ENCODE data around the gene TFPI.
A peak's percentile ranks its signal among the peaks of the same experiment; 100 is the strongest.

The TFPI gene

DNA sequence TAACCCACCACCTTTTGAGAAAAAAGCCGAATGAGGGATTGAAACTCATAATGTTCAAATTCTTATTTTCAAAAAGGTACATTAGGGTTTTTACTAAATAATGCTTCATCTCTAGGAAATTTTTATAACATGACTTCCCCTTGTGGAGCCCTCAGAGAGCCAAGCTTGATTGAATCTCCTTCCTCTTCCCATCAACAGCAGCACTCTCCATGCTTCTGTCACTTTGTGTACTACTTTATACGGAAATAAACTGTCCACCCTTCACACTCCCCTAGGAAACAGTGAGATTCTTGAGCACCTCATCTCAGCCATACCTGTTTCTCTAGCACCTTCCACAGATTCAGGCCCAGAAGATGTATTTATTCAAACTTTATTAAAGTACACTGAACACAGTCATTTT lies 51.8 kb downstream of the TFPI start:
- H3K27ac ChIP-seq: no peak overlapping the region
- H3K27me3 ChIP-seq (ENCODE audit: insufficient read depth, low read depth, severe bottlenecking): no peaks in the 10 kb centered on the region
- H3K9me3 ChIP-seq (ENCODE audit: severe bottlenecking): no peaks in the 10 kb centered on the region
- TF ChIP-seq CTCF (IDR thresholded peaks at IDR 0.05; ENCODE audit: low read depth, low read length): no peak
- no peaks in the 10 kb centered on the region for H3K36me3 ChIP-seq
- DNase-seq: no peak
- H3K4me3 ChIP-seq (ENCODE audit: low read depth, low read length): no peak overlapping the region

DNA sequence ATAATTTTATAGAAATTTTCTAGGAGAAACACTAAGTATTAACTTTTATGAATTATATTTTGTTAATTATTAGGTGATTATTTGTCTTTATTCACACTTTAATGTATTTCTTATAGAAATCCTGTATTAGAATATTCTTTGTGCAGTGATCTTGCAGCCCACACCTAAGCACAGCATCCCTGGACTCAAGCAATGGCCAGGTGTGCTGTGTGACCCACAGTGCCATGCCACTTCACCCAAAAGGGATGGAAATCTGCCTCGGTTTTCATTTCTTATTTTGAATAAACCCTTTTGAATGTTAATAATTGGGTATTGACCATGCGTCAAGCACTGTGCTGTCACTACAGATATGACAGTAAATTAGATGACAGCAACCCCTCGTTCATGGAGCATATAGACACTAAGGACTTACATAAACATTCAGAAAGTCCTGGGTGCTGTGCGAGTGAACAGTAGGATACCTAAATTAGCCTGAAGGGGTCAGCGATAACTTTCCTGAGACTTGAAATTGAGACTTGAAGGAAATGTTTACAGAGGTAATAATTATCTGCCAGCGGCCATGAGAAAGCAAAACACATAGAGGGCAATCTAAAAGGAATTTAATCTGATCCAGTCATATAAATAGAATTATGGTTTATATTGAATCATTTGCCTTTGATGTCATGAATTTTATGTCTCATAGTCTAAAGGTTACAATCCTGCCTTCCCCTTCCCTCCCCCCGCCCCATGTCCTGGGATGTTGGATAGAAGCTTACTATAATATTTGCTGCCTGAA lies 53.5 kb downstream of the TFPI start:
- Histone ChIP-seq H3K4me3 (ENCODE audit: low read depth, low read length) (no peak overlapping the region), H3K27ac (no peak overlapping the region), H3K9me3 (ENCODE audit: severe bottlenecking) (no peaks in the 10 kb centered on the region), H3K27me3 (ENCODE audit: insufficient read depth, low read depth, severe bottlenecking) (no peaks in the 10 kb centered on the region), H3K36me3 (no peaks in the 10 kb centered on the region)
- TF ChIP-seq CTCF (IDR thresholded peaks at IDR 0.05; ENCODE audit: low read depth, low read length): no peak
- no peak for DNase-seq

- no peaks in the 10 kb centered on the region for H3K9me3 ChIP-seq (ENCODE audit: severe bottlenecking)
- DNase-seq: peak; percentile 55
- no peaks in the 10 kb centered on the region for H3K27me3 ChIP-seq (ENCODE audit: insufficient read depth, low read depth, severe bottlenecking)
- H3K36me3 ChIP-seq: no peaks in the 10 kb centered on the region
- no peak overlapping the region for H3K4me3 ChIP-seq (ENCODE audit: low read depth, low read length)
- H3K27ac ChIP-seq: no peak overlapping the region
- peak; percentile 49; the same call in 1 of the 2 replicates for TF ChIP-seq CTCF (IDR thresholded peaks at IDR 0.05; ENCODE audit: low read depth, low read length)
These were observed 54.2 kb downstream of the TFPI start for GRCh38 chr2:187499941-187500532.

DNA sequence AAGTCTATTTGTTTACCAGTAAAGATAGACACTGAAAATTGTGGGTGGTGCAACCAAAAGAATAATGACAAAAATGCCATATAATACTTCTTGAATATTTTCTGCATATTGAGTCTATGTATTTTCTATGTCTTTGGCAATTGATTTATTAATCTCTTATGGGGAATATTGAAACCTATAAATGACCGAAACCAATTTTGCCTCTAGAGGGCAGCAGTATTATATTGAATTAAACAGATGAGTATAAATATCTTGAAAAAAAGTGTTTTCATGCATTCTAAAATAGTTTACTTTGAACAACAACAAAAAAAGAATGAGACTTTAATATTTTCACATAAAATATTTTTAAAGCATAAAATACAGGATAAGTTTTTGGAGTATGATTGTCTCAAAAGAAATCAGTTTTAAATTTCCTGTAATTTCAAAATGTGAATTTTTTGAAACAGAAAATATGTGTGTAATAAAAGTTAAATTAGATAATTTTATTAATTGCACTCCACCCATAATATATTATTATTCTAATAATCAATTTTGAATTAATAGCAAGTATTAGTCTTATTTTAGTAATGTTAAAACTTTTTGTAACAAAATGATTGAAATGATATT lies 56.3 kb downstream of the TFPI start:
- no peaks in the 10 kb centered on the region for H3K36me3 ChIP-seq

DNA sequence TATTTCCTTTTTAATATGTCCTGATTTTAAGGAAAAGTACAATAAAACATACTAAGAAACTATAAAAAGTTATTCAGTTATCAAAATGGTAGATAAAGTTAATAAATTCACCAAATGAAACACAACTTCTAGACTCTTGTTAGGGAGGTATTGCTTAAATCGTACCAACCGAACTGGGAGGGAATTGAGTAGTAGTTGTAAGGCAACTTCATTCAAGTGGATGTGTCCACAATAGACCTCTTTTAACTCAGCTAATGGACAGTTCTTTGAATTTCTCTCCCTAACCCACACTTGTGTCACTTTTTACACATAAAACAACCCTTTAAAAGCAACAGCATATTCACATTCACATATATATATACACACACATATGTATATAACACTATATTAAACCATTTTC lies 57.1 kb downstream of the TFPI start:
- no peaks in the 10 kb centered on the region for H3K27me3 ChIP-seq (ENCODE audit: insufficient read depth, low read depth, severe bottlenecking)
- H3K4me3 ChIP-seq (ENCODE audit: low read depth, low read length): no peak overlapping the region
- H3K36me3 ChIP-seq: no peaks in the 10 kb centered on the region
- TF ChIP-seq CTCF (IDR thresholded peaks at IDR 0.05; ENCODE audit: low read depth, low read length): no peak
- DNase-seq: no peak
- no peaks in the 10 kb centered on the region for H3K9me3 ChIP-seq (ENCODE audit: severe bottlenecking)
- no peak overlapping the region for H3K27ac ChIP-seq

More for the DNA sequence above, 56.3 kb downstream of the TFPI start:
- no peak for TF ChIP-seq CTCF (IDR thresholded peaks at IDR 0.05; ENCODE audit: low read depth, low read length)
- H3K9me3 ChIP-seq (ENCODE audit: severe bottlenecking): no peaks in the 10 kb centered on the region
- H3K27me3 ChIP-seq (ENCODE audit: insufficient read depth, low read depth, severe bottlenecking): no peaks in the 10 kb centered on the region
- DNase-seq: no peak
- H3K27ac ChIP-seq: no peak overlapping the region
- H3K4me3 ChIP-seq (ENCODE audit: low read depth, low read length): no peak overlapping the region
